ENCODE measurements around the gene NID2.

NID2 gene

GRCh38 chr14:52026017-52026660 lies 42.7 kb downstream of the NID2 start:
- Histone ChIP-seq H4K20me1 (ENCODE audit: insufficient read depth, low read length) (no peaks in the 10 kb centered on the region), H3K9ac (ENCODE audit: low read length) (no peak overlapping the region), H3K79me2 (ENCODE audit: low read length) (no peaks in the 10 kb centered on the region), H3K4me1 (ENCODE audit: low read length) (peaks cover 24% of the 10 kb centered on the region), H2AFZ (ENCODE audit: low read depth, low read length) (no peak overlapping the region), H3K4me3 (ENCODE audit: low read length) (no peak overlapping the region), H3K4me2 (ENCODE audit: low read length) (no peak overlapping the region), H3K27ac (ENCODE audit: low read length) (no peak overlapping the region), H3K27me3 (ENCODE audit: low read depth, low read length) (no peaks in the 10 kb centered on the region), H3K36me3 (replicated peaks; ENCODE audit: low read depth, low read length) (peaks cover 10% of the 10 kb centered on the region), H3K9me3 (ENCODE audit: insufficient read depth, low read length) (no peaks in the 10 kb centered on the region)
- TF ChIP-seq EZH2phosphoT487 (IDR thresholded peaks at IDR 0.05; ENCODE audit: low read depth) = no peak
- TF ChIP-seq CTCF (IDR thresholded peaks at IDR 0.05; ENCODE audit: low read depth, low read length) = no peak

GRCh38 chr14:52025310-52025709 lies 43.5 kb downstream of the NID2 start:
- Histone ChIP-seq H3K4me1 (ENCODE audit: low read length) (peaks cover 27% of the 10 kb centered on the region), H4K20me1 (ENCODE audit: insufficient read depth, low read length) (no peaks in the 10 kb centered on the region), H2AFZ (ENCODE audit: low read depth, low read length) (no peak overlapping the region), H3K27ac (ENCODE audit: low read length) (no peak overlapping the region), H3K36me3 (replicated peaks; ENCODE audit: low read depth, low read length) (peaks cover 10% of the 10 kb centered on the region), H3K4me2 (ENCODE audit: low read length) (no peak overlapping the region), H3K9ac (ENCODE audit: low read length) (no peak overlapping the region), H3K4me3 (ENCODE audit: low read length) (no peak overlapping the region), H3K79me2 (ENCODE audit: low read length) (no peaks in the 10 kb centered on the region), H3K9me3 (ENCODE audit: insufficient read depth, low read length) (no peaks in the 10 kb centered on the region), H3K27me3 (ENCODE audit: low read depth, low read length) (no peaks in the 10 kb centered on the region)
- TF ChIP-seq EZH2phosphoT487 (IDR thresholded peaks at IDR 0.05; ENCODE audit: low read depth) = no peak
- TF ChIP-seq CTCF (IDR thresholded peaks at IDR 0.05; ENCODE audit: low read depth, low read length) = no peak

DNA sequence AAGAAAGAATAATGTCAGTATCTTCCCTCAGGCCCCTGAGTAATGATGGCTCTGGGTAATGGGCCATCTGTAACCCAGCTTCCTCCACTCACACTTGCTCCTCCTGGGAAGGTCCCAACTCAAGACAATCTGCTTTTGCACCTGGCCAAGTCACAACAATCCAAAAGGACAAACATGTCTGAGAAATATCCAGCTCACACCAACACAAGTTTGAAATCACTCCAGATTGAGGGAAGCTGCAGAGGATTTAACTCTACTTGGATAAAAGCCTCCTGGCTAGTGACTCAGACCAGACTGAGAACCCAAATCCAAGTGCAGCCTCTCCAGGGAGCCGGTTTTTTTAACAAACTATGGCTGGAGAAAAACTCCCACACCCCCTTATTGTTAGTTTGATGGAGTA lies 45.3 kb downstream of the NID2 start:
- H3K4me3 ChIP-seq (ENCODE audit: low read length) = no peak overlapping the region
- H3K9me3 ChIP-seq (ENCODE audit: insufficient read depth, low read length) = no peaks in the 10 kb centered on the region
- peaks cover 27% of the 10 kb centered on the region for H3K4me1 ChIP-seq (ENCODE audit: low read length)
- H3K36me3 ChIP-seq (replicated peaks; ENCODE audit: low read depth, low read length) = peaks cover 10% of the 10 kb centered on the region
- H4K20me1 ChIP-seq (ENCODE audit: insufficient read depth, low read length) = no peaks in the 10 kb centered on the region
- H3K27me3 ChIP-seq (ENCODE audit: low read depth, low read length) = no peaks in the 10 kb centered on the region
- TF ChIP-seq CTCF (IDR thresholded peaks at IDR 0.05; ENCODE audit: low read depth, low read length) = no peak
- no peak overlapping the region for H3K27ac ChIP-seq (ENCODE audit: low read length)
- no peak overlapping the region for H3K9ac ChIP-seq (ENCODE audit: low read length)
- H2AFZ ChIP-seq (ENCODE audit: low read depth, low read length) = no peak overlapping the region
- H3K79me2 ChIP-seq (ENCODE audit: low read length) = no peaks in the 10 kb centered on the region
- H3K4me2 ChIP-seq (ENCODE audit: low read length) = no peak overlapping the region

GRCh38 chr14:52021957-52022600 lies 46.8 kb downstream of the NID2 start:
- Histone ChIP-seq H3K9ac (ENCODE audit: low read length) (peak overlapping the region; percentile 27; the same call in 1 of the 2 replicates), H3K4me1 (ENCODE audit: low read length) (peaks cover 27% of the 10 kb centered on the region), H3K27ac (ENCODE audit: low read length) (peak overlapping the region; percentile 66; the same call in 1 of the 2 replicates), H3K4me2 (ENCODE audit: low read length) (peak overlapping the region; percentile 68), H3K27me3 (ENCODE audit: low read depth, low read length) (no peaks in the 10 kb centered on the region), H3K79me2 (ENCODE audit: low read length) (no peaks in the 10 kb centered on the region), H2AFZ (ENCODE audit: low read depth, low read length) (no peak overlapping the region), H3K4me3 (ENCODE audit: low read length) (peak overlapping the region; percentile 24), H3K9me3 (ENCODE audit: insufficient read depth, low read length) (no peaks in the 10 kb centered on the region), H4K20me1 (ENCODE audit: insufficient read depth, low read length) (no peaks in the 10 kb centered on the region), H3K36me3 (replicated peaks; ENCODE audit: low read depth, low read length) (peaks cover 10% of the 10 kb centered on the region)
- TF ChIP-seq CTCF (IDR thresholded peaks at IDR 0.05; ENCODE audit: low read depth, low read length) (no peak), EZH2phosphoT487 (IDR thresholded peaks at IDR 0.05; ENCODE audit: low read depth) (no peak)
